IPS DF 4.7 (cell line): ENCODE data around the gene SMC4.
A peak's percentile ranks its signal among the peaks of the same experiment; 100 is the strongest.

Source experiments
- DNase-seq: peaks from one replicate; pipeline ENCODE4 v3.0.0-alpha.2; 2013; ENCODE audit warnings: low spot score; ENCODE audit errors: extremely low read depth

SMC4 gene

GRCh38 chr3:160394009-160394392, 5.4 kb upstream of the SMC4 start:
- no peak for DNase-seq

- no peak for DNase-seq
These were observed 4.2 kb upstream of the SMC4 start for GRCh38 chr3:160395297-160395696.

GRCh38 chr3:160398820-160399124, 678 bp upstream of the SMC4 start:
- DNase-seq: no peak

- no peak for DNase-seq
These were observed 716 bp downstream of the SMC4 start for GRCh38 chr3:160400030-160400701.

GRCh38 chr3:160400702-160401150, 1.3 kb downstream of the SMC4 start:
- DNase-seq: no peak

GRCh38 chr3:160401291-160402095, 2.0 kb downstream of the SMC4 start:
- DNase-seq: no peak

- DNase-seq: no peak
These were observed 3.0 kb downstream of the SMC4 start for GRCh38 chr3:160402221-160403027.

GRCh38 chr3:160403028-160403545, 3.6 kb downstream of the SMC4 start:
- no peak for DNase-seq

- DNase-seq: no peak
These were observed 4.5 kb downstream of the SMC4 start for GRCh38 chr3:160403796-160404470.

GRCh38 chr3:160409812-160410610, 10.6 kb downstream of the SMC4 start:
- DNase-seq: no peak

GRCh38 chr3:160412477-160412876, 13.0 kb downstream of the SMC4 start:
- DNase-seq: no peak

- DNase-seq: peak; percentile 30
These were observed 14.3 kb downstream of the SMC4 start for GRCh38 chr3:160413613-160414248.

GRCh38 chr3:160417311-160417710, 17.9 kb downstream of the SMC4 start:
- no peak for DNase-seq

- DNase-seq: no peak
These were observed 28.5 kb downstream of the SMC4 start for GRCh38 chr3:160427832-160428424.

GRCh38 chr3:160434071-160434470, 34.6 kb downstream of the SMC4 start:
- no peak for DNase-seq

GRCh38 chr3:160435095-160435494, 35.6 kb downstream of the SMC4 start:
- DNase-seq: no peak

GRCh38 chr3:160435747-160436146, 36.3 kb downstream of the SMC4 start:
- DNase-seq: no peak

GRCh38 chr3:160437083-160437455, 37.6 kb downstream of the SMC4 start:
- DNase-seq: no peak

GRCh38 chr3:160440687-160441086, 41.2 kb downstream of the SMC4 start:
- DNase-seq: no peak

- DNase-seq: no peak
These were observed 45.0 kb downstream of the SMC4 start for GRCh38 chr3:160444411-160444810.
